GM13976 (cell line): ENCODE data around the gene FEM1B.

Experiments
- DNase-seq: peaks from one replicate; pipeline ENCODE4 v3.0.0; 2012; ENCODE audit warnings: low spot score
- CTCF ChIP-seq: IDR thresholded peaks from 2 replicates; pipeline ENCODE4 v1.5.1; 2012; ENCODE audit warnings: borderline replicate concordance, mild to moderate bottlenecking; ENCODE audit not compliant: insufficient read depth; ENCODE audit errors: extremely low read depth, missing control alignments, control extremely low read depth
- in situ Hi-C: fragments of 300-500 bp; cut with MboI; formaldehyde crosslinking; loops from one replicate; pipeline ENCODE4 v1.12.0; 2022; ENCODE audit warnings: low sequenced_read_pairs, mixed read lengths, inconsistent platforms; ENCODE audit not compliant: unreplicated experiment

Gene FEM1B

GRCh38 chr15:68315495-68316031 is 38.0 kb downstream of the FEM1B start:
- DNase-seq = no peak
- no peak for TF ChIP-seq CTCF
- in situ Hi-C loops = loop anchor here (25.0 kb wide), 1 partner anchor 222 kb away; no protein-coding TSS in a partner anchor

GRCh38 chr15:68316061-68316804 is 38.7 kb downstream of the FEM1B start:
- no peak for DNase-seq
- in situ Hi-C loops = loop anchor here (25.0 kb wide), 1 partner anchor 221 kb away; no protein-coding TSS in a partner anchor
- peak; percentile 20 for TF ChIP-seq CTCF

- TF ChIP-seq CTCF = no peak
- DNase-seq = no peak
- in situ Hi-C loops = loop anchor here (25.0 kb wide), 1 partner anchor 220 kb away; no protein-coding TSS in a partner anchor
Observed at GRCh38 chr15:68317281-68318007, 39.9 kb downstream of the FEM1B start.

GRCh38 chr15:68318008-68318835 is 40.7 kb downstream of the FEM1B start:
- in situ Hi-C loops = loop anchor here (25.0 kb wide), 1 partner anchor 219 kb away; no protein-coding TSS in a partner anchor
- no peak for DNase-seq
- no peak for TF ChIP-seq CTCF

GRCh38 chr15:68318931-68319909 is 41.7 kb downstream of the FEM1B start:
- in situ Hi-C loops = loop anchor here (25.0 kb wide), 1 partner anchor 218 kb away; no protein-coding TSS in a partner anchor
- DNase-seq = no peak
- no peak for TF ChIP-seq CTCF
